ENCODE measurements around the gene SERHL2.
"Not testable (repeated sequence)": the region's sequence is repeated elsewhere in the genome, so short reads cannot be mapped to it uniquely, and the experiment has no call there.

DNA sequence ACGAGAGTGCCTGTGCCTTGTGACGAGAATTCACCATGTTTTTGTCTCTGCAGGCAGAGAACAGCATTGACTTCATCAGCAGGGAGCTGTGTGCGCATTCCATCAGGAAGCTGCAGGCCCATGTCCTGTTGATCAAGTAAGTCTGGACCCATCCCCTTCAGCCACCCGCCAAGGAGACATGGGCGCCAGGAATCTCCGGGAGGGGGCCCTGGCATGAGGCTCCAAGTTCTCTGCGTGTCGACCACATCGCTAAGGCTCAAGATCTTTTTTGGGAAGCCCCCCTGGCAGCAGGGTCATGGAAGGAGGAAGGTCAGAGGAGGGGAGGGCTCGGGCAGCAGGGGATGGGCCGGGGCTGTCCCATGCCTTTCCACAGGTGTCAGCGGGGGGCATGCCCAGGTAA, 17.3 kb downstream of the SERHL2 start:
- TF ChIP-seq POLR2AphosphoS5 (IDR thresholded peaks at IDR 0.05; ENCODE audit: low read depth, low read length); POLR2A (IDR thresholded peaks at IDR 0.05; ENCODE audit: low read depth, low read length); TAF1 (IDR thresholded peaks at IDR 0.05; ENCODE audit: borderline replicate concordance, low read depth, low read length): not testable (repeated sequence)
